Epithelial cell of proximal tubule (primary cell): ENCODE data around the gene CDC5L. TPM values are rescaled to one million over a fixed set of nuclear protein-coding genes. Genes with fewer than 3 reads are reported as not detected.

ENCODE experiments used
- DNase-seq: peaks from one replicate; pipeline ENCODE4 v3.0.0-alpha.2; 2011; ENCODE audit warnings: low read depth
- H3K4me3 ChIP-seq: 2 replicates; pipeline ENCODE4 v1.5.1; 2011; ENCODE audit warnings: low read depth, mild to moderate bottlenecking, low read length
- CTCF ChIP-seq: conservative IDR thresholded peaks from 2 replicates; pipeline ENCODE4 v1.5.1; 2012; ENCODE audit warnings: low read depth, mild to moderate bottlenecking, low read length
- total RNA-seq: library from RNA; depleted of rRNA; stranded (reverse); fragments of >200 nt; gene quantifications from 2 replicates; pipeline ENCODE4 v1.2.3, GENCODE V29; 2015

Gene CDC5L
- total RNA-seq, 1 donor from 2014 or later = 25.9 TPM

DNA sequence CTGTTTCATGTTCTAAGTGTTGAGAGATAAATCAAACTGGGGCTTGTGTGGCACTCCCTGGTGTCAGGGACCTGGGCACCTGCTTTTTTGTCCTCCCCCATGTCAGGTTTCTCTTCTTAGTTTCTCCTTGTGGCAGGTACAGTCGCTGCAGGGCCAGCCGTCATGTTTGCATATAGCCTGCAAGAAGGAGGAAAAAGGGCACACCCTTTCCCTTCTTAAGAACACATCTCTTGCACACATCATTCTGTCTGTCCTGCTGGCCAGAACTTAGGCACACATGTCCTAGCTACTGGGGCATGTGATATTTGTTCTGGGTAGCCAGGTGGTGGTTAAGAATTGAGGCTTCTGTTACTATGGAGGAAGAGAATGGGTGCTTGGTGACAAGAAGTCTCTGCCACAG, 27.9 kb downstream of the CDC5L start:
- no peak for DNase-seq
- H3K4me3 ChIP-seq = no peak overlapping the region
- TF ChIP-seq CTCF = no peak

DNA sequence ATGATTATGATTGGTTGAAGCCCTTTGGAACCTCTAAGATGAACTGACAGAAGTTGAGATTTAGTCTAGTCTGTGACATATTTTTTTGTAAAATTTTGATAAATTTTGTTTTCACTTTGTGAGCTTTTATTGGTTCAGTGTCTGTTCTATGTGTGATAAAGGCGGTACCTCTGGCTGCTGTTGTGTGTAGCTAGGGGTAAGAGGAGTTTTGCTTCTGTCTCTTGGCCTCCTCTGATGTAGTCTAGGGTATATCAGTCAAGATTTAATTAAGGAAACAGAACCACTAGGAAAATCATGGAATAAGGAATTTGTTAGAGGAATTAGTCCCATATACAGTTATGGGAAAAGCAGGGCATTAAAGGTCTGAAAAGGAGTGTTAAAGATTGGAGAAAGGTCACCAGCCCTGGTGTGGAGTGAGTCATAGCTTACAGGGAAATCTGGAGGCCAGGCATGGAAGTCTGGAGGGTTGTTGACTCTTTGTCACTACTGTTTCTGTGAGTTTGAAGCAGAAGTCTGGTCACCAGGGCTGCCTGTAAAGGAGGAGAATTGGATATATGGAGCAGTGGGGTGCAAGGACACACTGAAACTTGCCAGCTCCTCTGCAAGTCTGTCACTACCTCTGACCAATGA, 28.5 kb downstream of the CDC5L start:
- no peak overlapping the region for H3K4me3 ChIP-seq
- peak; percentile 25 for DNase-seq
- no peak for TF ChIP-seq CTCF

- no peak for DNase-seq
- no peak for TF ChIP-seq CTCF
- H3K4me3 ChIP-seq = no peak overlapping the region
Measured at GRCh38 chr6:44422531-44422930, 35.0 kb downstream of the CDC5L start.

DNA sequence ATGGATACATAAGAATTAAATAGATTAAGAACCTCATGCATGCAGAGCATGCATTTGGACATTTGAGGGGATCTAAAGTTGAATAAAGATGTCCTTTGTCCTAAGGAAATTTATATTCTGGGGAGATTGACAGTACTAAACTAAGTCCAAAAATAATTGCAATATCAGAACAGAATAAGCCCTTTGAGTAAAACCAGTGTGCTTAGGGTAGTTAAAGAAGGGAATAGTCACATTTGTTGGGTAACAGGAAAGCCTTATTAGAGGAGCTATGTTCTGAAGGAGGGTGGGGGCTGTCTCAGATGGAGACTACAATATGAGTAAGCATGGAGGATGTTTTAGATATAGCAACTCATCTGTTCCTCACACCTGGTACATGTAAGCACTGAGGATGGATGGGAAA, 35.8 kb downstream of the CDC5L start:
- DNase-seq = no peak
- H3K4me3 ChIP-seq = no peak overlapping the region
- no peak for TF ChIP-seq CTCF

DNA sequence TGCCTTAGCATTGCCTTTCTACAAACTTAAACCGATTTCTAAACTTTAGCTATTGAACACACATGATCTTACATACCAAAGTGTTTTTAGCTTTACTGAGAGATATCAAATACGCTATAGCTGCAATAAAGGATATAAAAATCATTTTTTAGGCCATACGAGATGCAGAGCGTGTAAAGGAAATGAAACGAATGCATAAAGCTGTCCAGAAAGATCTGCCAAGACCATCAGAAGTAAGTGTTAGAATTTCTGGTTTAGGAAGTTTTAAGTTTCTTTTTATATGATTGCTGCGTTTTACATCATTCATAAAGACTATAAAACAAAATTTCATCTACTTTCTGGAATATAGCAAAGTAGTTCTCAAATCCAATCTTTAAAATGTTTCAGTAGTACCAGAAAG, 38.4 kb downstream of the CDC5L start:
- H3K4me3 ChIP-seq = no peak overlapping the region
- TF ChIP-seq CTCF = no peak
- DNase-seq = no peak

DNA sequence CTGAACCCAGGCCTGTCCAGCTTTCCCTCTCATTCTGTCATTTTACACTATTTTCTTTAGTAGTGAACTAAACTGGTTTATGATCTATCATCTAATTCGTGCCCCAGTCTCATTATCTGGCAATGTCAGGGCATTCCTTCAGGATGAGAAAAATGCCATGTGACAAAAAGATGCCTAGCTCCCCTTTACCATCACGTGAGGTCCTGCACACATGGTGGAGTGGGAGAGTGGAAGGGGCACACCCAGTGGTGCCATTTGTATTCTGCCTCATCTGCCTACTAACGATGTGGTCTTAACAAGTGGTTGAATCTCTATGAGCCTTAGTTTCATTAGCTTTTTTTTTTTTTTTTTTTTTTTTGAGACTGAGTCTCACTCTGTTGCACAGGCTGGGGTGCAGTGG, 41.2 kb downstream of the CDC5L start:
- no peak for TF ChIP-seq CTCF
- H3K4me3 ChIP-seq = no peak overlapping the region
- no peak for DNase-seq

GRCh38 chr6:44430326-44430725, 42.8 kb downstream of the CDC5L start:
- DNase-seq = no peak
- no peak for TF ChIP-seq CTCF
- H3K4me3 ChIP-seq = no peak overlapping the region
